GM21737 (cell line): Measurements from ENCODE around the gene MORN5.

Source experiments
- ATAC-seq: cut with Tn5 transposase; IDR thresholded peaks from one replicate; pipeline ENCODE4 v1.9.1; 2021; ENCODE audit warnings: mild to moderate bottlenecking, moderate library complexity; ENCODE audit not compliant: unreplicated experiment

MORN5 gene

DNA sequence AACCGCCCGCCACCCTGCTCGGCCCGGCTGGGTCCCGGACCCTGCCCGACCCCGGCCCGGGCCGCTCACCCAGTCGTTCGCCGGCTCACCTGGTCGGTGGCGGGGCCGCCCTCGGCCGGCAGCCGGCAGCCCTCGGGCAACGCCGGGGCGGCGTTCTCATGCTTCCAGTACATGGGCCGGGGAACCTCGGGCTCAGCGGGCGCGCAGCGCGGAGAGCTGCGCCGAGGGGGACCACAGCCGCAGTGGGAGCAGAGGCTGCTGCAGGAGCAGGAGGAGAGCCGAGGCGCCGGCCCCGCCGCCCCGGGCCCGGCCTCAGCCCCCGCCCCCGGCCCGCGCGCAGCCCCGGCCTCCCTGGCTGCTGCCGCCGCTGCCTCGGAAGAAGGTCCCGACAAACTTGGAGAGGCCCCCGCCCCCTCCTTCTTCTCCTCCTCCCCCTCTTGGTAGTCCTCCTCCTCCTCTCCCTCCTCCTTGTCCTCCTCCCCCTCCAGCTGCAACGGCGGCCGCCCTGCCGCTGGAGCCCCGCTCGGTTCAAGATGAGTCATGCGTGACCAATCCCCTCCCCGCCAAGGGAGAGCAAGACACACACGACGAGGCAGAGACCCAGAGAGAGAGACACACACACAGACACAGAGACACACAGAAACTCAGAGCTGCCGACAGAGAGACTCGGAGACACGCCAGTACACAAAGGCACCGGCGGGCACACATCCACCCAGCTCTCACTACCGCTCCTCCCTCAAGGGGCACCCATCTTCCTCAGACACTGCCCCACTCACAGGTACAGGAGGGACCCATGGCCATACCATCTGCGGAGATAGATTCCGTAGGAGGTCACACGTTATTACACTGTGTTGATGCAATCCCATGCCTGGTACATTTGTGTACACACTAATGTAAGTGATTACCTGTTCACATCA, 69.1 kb downstream of the MORN5 start, which contains the start of gene LHX6:
Gene LHX6 (minus strand): TSS at position 390 of the 917 bp plus-strand sequence. CDS start 217 bp downstream, at position 173.
- no peak for ATAC-seq

DNA sequence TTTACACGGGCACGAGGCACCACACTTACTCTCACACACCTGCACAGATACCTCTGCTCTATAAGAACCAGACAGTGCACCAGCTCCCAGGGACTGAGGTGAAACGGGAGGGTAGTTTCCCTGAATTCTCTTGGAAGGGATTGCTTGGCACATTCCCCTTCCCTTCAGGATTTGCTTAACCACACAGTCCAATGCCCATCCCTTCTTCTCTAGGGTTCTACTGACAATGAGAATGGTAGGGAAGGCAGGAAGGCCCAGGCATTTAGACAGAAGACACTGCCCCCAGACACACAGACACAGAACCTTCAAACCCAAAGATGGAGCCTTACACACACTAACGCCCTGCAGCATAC, 69.8 kb downstream of the MORN5 start:
- no peak for ATAC-seq

DNA sequence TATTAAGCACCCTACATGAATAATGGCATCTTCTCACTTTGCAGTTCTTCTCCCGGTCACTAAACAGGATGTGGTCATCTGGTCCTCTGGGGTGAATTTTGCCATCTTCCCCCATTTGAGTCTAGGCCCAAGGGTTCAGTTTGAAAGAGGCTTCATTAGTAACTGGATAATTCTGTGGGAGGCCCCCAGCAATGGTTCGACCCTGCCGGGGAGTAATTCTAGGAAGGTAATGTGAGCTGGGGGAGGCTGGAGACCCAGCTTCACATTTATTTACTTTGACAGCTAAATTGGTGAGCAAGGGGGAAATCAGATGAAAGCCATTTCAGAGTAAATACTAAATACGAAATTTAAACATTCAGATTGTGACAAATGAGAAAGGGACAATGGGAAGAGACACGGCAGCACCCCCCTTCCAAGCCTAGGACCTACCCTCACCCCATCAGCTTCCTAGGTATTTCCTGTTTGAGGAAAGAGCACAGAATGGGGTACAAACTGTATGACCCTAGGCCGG, 73.1 kb downstream of the MORN5 start:
- ATAC-seq, result no peak

DNA sequence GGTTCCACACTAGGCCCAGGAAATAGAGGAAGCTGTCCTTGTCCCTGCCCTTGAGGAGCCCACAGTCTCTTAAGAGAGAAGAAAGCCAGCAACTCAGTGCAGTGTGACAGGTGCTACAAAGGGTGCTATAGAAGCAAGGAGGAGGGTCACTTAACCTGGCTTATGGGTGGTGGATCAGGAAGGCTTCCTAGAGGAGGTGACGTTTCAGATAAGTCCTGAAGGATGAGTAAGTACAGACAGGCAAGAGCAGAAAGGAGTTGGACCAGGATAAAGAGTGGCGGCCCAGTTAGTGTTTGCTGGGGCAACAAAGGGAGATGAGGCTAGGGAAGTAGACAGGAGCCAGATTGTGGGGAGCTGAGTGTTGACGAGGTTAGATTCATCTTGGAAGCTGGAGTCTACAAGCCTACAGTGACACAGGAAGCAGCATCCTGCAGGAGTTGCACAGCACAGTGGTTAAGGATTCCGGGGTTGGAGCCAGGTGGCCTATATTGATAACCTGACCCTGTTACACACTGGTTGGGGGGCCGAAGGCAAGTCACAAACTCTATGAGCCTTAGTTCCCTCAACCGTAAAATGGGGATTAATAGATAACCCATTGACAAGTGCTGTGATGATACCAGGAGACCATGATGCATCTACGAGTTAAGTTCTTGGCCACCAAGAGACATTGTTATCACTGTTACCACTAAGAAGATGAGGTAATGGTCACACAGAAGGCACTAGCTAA, 74.5 kb downstream of the MORN5 start:
- ATAC-seq, result no peak

DNA sequence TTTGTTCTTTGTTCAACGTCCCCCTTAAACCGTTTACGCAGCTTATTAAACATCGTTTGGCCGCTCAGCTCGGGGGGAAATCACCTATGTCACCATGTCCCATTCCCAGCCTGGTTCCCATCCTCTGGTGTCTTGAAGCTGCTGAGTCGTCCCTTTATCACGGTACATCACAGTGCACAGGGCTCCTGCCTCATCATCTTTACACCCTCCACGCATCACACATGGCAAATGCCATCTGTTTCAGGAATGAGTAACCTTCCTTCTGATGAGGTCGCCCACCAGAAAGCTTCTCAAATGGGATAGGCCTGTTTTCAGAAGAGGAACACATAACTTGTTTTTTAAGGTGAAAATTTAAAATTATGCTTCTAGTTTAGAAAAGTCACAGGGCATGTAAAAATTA, 77.0 kb downstream of the MORN5 start:
- no peak for ATAC-seq

DNA sequence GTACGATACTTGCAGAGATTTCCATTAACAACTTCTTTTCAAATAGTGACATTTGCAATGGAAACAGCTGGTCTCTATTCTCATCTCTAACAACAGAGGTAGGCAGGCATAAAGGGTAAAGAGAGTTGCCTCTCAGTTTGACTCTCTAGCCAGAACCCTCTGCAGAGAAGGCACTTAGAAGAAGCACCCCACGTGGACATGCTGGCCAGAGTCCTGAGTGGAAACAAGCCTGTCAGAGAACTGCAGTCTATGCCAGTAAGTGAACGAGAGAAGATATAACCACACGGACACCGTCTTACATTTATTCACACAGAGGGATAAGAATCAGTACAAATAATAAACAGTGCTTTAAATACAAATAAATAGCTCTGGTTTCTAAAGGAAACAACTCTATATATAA, 80.0 kb downstream of the MORN5 start:
- ATAC-seq, result no peak

DNA sequence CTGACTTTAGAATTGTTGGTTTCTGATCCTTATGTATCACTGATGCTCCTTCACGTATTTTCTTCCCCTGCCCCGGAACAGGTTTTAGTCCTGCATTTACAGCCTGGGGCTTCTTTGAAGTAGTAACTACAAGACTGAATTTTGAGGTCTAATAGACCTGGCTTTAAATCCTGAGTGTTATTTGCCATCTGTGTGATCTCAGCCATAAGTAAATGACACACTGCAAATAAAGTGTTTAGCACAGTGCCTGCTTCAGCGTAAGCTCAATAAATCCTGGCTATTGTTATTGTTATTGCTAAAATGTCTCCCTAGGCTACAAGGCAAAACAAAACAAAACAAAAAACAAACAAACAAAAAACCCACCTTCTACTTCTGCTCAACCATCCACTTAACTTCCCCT, 84.6 kb downstream of the MORN5 start:
- ATAC-seq, result no peak

DNA sequence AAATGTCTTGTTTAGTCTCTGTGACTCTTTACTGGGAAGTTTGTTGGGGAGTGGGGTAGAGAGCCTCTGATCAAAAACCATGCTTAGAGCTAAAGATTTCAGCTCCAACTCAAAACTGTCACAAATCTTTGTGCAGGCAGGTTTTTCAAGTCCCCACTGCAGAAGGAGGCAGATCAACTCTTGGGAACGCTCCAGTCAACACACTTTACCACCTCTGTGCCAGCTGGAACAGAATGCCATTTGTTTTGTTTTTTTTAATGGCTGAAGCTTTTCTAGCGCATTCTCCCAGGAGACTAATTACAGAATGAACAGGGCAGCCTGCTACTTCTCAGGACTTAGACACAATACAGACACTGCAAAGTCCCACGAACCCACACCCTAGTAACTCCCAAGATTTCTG, 87.0 kb downstream of the MORN5 start:
- no peak for ATAC-seq

DNA sequence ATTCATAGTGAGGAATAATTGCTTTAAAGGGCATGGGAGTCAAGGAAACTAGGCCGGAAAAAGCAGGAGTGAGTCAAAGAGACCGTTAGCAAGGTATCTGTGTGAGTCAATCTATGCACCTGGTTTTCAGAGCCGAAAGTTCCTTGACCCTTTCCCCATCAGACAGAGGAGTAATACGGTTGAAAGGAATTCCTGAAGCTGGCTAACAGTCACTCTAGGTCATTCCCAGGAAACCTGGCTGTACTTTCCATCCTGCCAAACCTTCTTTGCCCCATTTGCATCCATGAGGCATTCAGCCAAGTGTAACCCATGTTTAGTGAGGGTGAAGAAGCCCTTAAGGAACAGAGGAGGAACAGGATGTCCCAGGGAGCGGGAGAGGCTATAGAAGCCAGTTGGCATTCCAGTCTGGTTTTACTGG, 88.7 kb downstream of the MORN5 start:
- no peak for ATAC-seq
